Measurements from ENCODE around the gene MTA1. TPM values are rescaled to one million over a fixed set of nuclear protein-coding genes. Genes with fewer than 3 reads are reported as not detected.

Gene MTA1
- total and polyA plus RNA-seq, 2 of the 8 experiments (the other 6 are each of a cell fraction or from before 2014, with no cell fraction given), result 73.9 to 221 TPM

DNA sequence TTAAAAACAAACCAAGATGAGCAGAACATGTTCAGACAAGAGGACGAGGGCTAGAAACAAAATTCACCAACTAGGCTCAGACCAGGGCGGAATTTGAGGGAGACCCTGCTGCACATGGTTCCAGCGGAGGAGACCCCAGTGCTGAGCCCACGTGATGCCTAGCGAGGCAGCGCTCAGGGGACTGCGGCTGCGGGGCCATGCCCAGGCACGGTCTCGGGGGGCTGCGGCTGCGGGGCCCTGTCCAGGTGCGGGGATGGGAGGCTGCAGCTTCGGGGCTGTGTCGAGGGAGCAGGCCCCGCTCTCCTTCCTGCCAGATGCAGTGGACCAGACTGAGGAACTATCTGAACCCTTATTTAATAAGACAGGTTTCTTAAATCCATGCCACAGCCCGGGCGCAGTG lies 42.3 kb downstream of the MTA1 start (continued):
- TF ChIP-seq NRF1 (IDR thresholded peaks at IDR 0.05; ENCODE audit: low read depth, low read length) (no peak), KDM4A (IDR thresholded peaks at IDR 0.05; ENCODE audit: low read depth, low read length, severe bottlenecking) (no peak), BCL11A (IDR thresholded peaks at IDR 0.05; ENCODE audit: low read depth in 2 of 2, low read length in 2 of 2) (no peak), EP300 (IDR thresholded peaks at IDR 0.05; ENCODE audit: borderline replicate concordance in 1 of 2, low read depth in 2 of 2, low read length in 2 of 2) (no peak), BACH1 (IDR thresholded peaks at IDR 0.05; ENCODE audit: low read length) (no peak), NANOG (IDR thresholded peaks at IDR 0.05; ENCODE audit: insufficient read depth, low read depth, low read length, poor library complexity, severe bottlenecking) (no peak), JUN (IDR thresholded peaks at IDR 0.05; ENCODE audit: low read depth, low read length) (no peak), POU5F1 (IDR thresholded peaks at IDR 0.05; ENCODE audit: low read depth, low read length) (no peak), FOSL1 (IDR thresholded peaks at IDR 0.05; ENCODE audit: insufficient read depth, low read depth, low read length) (no peak)

All from H1 (cell line).